Activated CD4-positive, alpha-beta T cell treated with anti-CD3 and anti-CD28 coated beads for 48 hours (primary cell): ENCODE data around the gene GALC.
A peak's percentile ranks its signal among the peaks of the same experiment; 100 is the strongest.
"Not testable (repeated sequence)": the region's sequence is repeated elsewhere in the genome, so short reads cannot be mapped to it uniquely, and the experiment has no call there.

Source experiments
- DNase-seq: peaks from one replicate; pipeline ENCODE4 v3.0.0-alpha.2; 2020

The GALC gene

GRCh38 chr14:87992718-87993628 is at the start of gene GALC:
Gene GALC, minus strand, starts transcription at chr14:87993182. Its CDS starts 18 bp downstream, at chr14:87993164.
- peak; percentile 97 for DNase-seq

- no peak for DNase-seq
Measured at GRCh38 chr14:88040146-88040545, 47.2 kb upstream of the GALC start.

GRCh38 chr14:88039197-88039596 is 46.2 kb upstream of the GALC start:
- no peak for DNase-seq

DNA sequence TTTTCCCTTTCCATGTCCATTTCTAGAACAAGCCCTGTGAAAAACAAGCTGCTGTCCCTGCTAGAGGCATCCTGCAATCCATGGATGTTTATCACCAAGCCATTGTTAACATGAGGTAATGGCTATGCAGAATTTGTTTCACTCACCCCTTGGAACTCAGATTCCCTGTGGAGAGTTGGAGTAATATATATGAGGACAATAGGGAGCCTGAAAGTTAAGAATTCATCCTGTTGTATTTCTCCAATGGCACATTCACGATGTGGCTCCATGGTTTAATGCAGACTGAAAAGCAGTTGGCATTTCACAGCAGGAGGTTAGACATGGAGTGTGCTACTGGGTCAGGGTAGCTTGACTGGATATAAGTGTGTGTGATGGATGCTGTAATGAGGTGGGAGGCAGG is 44.3 kb upstream of the GALC start:
- no peak for DNase-seq

DNA sequence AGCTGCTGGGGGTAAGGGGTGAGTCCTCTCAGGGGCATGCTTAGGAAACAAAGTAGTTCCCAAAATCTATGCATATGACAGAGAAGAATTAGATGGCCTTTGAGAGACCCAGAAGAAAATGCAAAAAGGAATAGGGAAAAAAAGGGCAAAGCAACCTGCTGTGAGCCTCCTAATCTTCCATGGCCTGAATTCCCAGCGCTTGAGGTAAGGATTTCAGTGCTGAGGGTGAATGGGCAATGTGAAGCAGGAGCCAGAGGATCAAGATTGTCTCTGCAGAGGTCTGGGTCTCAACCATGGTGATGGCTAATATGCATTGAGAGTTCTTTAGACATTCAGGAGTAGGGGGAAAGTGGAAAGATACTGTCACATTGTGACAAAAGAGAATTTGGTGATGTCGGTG is 43.4 kb upstream of the GALC start:
- DNase-seq, result no peak

GRCh38 chr14:88034076-88034475 is 41.1 kb upstream of the GALC start:
- no peak for DNase-seq

GRCh38 chr14:88032373-88032772 is 39.4 kb upstream of the GALC start:
- DNase-seq, result no peak

DNA sequence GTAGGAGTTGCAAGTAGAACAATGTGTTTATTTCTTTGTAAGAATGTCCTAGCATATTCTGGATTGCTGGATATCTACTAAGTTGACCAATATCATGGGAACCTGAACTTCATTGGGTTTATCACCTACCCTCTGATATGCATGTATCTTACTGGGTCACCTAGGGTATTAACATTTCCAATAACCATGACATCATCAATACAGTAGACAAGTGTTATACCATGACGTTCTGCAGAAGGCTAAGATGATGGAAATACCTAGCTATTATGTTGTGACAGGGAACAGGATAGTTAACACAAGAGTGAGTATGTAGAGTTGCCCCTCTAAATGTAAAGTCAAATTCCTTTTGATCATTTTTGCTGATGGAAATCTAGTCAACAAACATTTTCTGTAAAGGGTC is 37.9 kb upstream of the GALC start:
- DNase-seq, result no peak

- DNase-seq, result no peak
Measured at GRCh38 chr14:88030079-88030478, 37.1 kb upstream of the GALC start.

DNA sequence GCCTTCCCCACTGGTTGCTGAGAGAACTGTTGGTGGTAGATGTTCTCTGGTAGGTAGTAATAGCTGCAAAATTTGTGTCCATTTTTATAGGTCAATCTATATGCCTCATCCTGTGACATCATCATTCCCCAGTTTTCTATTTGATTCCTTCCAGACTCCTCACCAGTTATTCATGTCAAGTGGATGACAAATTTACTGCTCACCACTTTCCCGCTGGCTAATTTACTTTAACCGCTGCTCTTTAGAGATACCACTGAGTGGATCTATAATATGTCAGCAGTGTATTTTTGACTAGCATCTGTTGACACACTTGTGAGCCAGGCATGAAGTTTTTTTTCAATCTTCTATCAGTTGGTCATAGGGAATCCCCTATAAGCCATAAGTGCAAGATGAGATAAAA is 36.5 kb upstream of the GALC start:
- DNase-seq, result no peak

- DNase-seq, result no peak
Measured at GRCh38 chr14:88026890-88027289, 33.9 kb upstream of the GALC start.

- DNase-seq, result no peak
Measured at GRCh38 chr14:88025313-88025712, 32.3 kb upstream of the GALC start.

GRCh38 chr14:88024252-88025086 is 31.5 kb upstream of the GALC start:
- not testable (repeated sequence) for DNase-seq

GRCh38 chr14:88023658-88024187 is 30.7 kb upstream of the GALC start:
- no peak for DNase-seq

DNA sequence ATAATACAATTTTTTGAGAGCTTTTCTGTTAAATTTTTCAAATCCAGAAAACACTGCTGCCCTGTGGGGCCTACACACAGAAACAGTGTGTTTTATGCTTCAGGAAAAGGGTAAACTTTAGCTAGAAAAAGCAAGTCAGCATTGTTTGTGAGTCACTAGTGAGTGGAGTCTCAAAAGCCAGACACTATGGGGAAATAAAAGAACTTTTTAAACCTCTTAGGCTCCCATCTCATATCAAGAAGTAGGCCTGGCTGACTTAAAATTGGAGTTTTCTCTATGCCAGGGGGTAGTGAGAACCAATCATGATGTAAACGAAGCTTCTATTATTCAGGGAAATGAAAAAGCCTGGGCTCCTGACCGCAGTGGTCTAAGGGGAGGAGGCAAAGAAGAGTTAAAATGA is 24.6 kb upstream of the GALC start:
- no peak for DNase-seq

DNA sequence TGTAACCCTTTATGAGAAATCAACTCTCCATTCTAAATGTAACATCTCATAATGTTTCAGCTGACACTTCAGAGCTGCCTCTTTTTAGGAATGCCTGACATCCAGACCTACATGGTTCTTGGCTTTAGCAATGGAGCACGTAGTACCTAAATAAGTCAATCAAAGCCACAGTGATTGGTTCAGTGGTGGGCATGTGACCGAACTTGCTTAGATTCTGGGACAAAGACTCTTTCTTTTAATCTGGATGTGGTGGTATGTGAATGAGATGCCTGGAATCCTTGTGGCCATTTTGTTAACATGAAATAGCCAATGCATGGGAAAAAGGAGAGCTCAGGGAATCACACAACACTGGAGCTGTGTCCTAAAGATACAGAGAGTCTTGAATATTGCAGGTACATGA is 23.8 kb upstream of the GALC start:
- no peak for DNase-seq

DNA sequence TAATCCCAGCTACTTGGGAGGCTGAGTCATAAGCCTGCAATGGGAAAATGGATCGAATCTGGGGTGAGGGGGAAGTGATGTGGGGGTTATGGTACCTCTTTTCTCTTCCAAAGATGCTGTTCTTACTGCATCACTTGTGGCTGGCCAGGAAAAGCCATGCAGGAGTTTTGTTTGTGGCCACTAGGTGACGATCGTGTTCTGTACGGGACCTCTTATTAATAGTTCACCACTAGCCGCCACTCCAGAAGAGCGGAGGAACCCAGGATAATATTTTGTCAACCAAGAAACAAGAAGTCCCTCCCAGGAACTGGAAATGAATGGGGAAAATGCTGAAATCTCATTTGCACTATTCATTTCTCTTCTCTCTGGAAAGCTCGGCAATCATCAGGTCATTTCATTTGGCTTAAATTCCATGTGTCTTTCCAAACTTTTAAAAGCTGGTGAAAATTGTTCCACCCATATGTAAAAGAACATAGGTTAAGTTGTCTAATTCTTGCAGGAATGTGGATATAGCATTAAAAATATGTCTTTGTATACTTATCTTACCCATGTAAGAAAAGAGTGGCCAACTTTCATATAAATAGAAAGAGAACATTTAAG is 20.9 kb upstream of the GALC start:
- DNase-seq, result peak; percentile 41

GRCh38 chr14:88012495-88012894 is 19.5 kb upstream of the GALC start:
- DNase-seq, result no peak

DNA sequence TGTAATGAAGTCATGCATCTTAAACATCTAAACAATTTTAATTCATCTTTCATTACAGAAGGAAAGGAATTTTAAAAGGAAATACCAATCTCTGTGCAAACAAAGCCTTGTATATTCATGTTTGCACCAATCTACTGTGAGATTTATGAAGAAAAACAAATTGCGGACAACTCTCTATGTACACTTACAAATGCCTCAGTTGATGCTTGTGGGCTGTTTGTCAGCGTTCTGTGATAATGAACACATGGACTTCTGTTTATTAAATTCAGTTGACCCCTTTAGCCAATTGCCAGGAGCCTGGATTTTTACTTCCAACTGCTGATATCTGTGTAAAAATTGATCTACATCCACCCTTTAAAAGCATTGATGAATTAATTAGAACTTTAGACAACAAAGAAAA is 17.3 kb upstream of the GALC start:
- no peak for DNase-seq

DNA sequence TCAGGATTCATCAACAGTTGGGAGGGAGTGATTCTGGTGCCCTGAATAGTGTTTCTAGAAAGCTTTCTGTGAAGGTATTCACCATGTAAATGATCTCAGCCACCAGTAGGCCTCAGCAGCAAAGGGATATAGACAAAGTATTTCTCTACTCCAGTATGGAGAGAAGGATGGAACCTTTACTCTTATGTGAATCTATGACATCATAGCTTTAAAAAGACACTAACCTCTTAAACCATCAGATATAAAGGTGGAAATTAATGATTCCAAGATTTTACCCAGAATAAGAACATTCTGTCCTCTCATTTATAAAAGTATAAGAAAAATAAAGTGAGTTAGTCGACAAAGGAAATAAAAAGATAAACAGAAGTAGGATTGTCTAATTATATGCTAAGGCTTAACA is 16.5 kb upstream of the GALC start:
- no peak for DNase-seq

- DNase-seq, result no peak
Measured at GRCh38 chr14:88008039-88008742, 15.2 kb upstream of the GALC start.

GRCh38 chr14:88007608-88008007 is 14.6 kb upstream of the GALC start:
- no peak for DNase-seq
